Sciatic nerve (tissue), 2 donors: ENCODE measurements around the gene IQCF5. TPM values are rescaled to one million over a fixed set of nuclear protein-coding genes. Genes with fewer than 3 reads are reported as not detected.
"Not testable (repeated sequence)": the region's sequence is repeated elsewhere in the genome, so short reads cannot be mapped to it uniquely, and the experiment has no call there.

Source experiments
- ATAC-seq: fragments of 200-7000 bp; cut with Tn5 transposase; one replicate; pipeline ENCODE4 v1.9.1; 2020; ENCODE audit warnings: mild to moderate bottlenecking, moderate library complexity
- DNase-seq: peaks from one replicate; pipeline ENCODE4 v3.0.0-alpha.2; 2020; ENCODE audit warnings: low spot score
- intact Hi-C: fragments of 100-400 bp; cut with DNase I; formaldehyde crosslinking; loops from one replicate; pipeline ENCODE4 v1.14.2; 2022
- total RNA-seq: library from RNA; stranded (reverse); fragmentation: NEBNext Ultra II Directional; extraction: Animal tissue kit (Norgen Biotek cat#: 25700); gene quantifications from one replicate; pipeline ENCODE4 v1.2.1, GENCODE V29; 2021
- donor health status: DM: no; HTN: no; CAD: no.
- donor health status: DM: no; HTN: no; CAD: no.

IQCF5 gene
- total RNA-seq, 1 donor from 2014 or later, result not detected

GRCh38 chr3:51873876-51874275 is 1.5 kb downstream of the IQCF5 start:
- ATAC-seq (no peak), DNase-seq (no peak)
- intact Hi-C loops, result no loop called here

DNA sequence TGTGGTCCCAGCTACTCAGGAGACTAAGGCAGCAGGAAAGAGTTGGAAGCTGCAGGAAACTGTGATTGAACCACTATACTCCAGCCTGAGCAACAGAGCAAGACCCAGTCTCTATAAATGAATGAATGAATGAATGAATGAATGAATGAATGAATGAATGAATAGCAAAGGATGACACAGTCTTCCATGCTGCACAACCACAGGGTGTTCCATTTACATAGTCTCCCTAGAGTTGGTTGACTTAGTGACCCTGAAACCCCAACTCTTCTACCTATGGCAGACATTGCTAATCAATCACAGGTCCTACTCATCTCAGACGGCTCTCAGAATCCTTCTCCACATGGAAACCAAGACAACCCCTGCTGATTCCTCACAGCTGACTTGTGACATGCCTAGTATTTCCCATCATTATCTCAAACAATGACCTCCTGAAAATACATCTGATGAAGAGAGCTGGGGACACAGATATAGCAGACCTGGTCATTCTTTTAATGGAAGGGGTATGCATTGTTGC is 2.1 kb downstream of the IQCF5 start:
- DNase-seq (no peak), ATAC-seq (no peak)
- intact Hi-C loops, result no loop called here

DNA sequence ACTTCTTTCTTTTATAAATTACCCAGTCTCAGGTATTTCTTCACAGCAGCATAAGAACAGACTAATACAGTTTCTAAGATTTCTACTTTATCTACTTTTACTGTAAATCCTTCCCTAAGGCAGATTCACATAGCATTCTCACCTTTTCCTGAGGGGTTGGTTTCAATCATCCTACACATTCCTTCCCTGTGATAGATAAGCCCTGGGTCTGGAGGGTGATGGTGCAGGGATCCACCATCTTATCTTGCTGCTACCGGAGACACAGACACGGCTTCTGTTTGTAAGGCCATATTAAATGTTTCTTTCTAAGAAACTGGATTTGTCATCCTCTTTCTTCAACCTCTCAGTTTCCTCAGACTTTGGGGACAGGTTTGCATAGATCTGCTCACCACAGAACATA is 6.1 kb downstream of the IQCF5 start:
- ATAC-seq (no peak), DNase-seq (no peak)
- intact Hi-C loops, result no loop called here

DNA sequence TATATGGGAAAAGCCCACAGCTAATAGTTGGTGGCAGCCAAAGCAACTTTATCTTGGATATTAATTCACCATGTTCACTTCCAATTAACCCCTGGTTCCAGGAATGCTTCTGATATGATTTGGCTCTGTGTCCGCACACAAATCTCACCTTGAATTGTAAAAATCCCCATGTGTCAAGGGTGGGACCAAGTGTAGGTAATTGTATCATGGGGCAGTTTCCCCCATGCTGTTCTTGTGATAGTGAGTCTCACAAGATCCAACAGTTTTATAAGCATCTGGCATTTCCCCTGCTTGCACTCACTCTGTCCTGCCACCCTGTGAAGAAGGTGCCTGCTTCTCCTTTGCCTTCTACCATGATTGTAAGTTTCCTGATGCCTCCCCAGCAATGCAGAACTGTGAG is 6.5 kb downstream of the IQCF5 start:
- ATAC-seq, DNase-seq, intact Hi-C loops: not testable (repeated sequence)

- DNase-seq (no peak), ATAC-seq (no peak)
- intact Hi-C loops, result no loop called here
Observed at GRCh38 chr3:51862886-51863285, 12.5 kb downstream of the IQCF5 start.

GRCh38 chr3:51860703-51861665 is 14.4 kb downstream of the IQCF5 start, which contains the start of gene IQCF2:
Gene IQCF2 (plus strand): TSS chr3:51861615. CDS start chr3:51861667, 52 bp downstream.
- intact Hi-C loops, result no loop called here
- ATAC-seq, result no peak
- DNase-seq, result no peak

DNA sequence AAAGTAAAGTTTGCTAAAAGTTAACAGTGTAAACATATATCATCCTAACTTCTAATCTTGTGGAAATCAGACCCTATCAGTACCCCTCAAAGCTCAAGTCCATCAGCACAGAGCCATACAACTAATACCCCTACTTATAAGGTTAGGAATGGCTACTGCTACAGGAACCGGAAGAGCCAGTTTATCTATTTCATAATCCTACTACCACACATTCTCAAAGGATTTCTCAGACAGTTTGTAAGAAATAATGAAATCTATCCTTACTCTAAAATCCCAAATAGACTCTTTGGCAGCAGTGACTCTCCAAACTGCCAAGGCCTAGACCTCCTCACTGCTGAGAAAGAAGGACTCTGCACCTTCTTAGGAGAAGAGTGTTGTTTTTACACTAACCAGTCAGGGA is 20.0 kb downstream of the IQCF5 start:
- not testable (repeated sequence) for DNase-seq

DNA sequence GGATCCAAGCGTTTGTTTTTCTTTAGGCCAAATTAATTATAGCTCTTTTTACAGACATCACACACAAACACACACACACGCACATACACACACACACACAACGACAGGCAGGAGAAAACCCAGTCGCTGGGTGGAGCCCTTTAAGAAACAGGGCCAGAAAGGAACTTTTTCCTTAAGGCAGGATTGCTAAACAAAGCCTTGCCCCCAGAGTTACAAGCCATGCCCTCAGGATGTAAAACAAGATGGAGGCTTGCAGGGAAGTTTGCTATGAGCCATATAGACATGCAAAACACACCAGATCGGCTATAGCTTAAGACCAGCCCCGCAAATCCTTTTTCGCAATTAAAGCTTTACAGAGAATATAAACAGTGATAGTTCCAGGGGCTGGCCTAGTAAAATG is 30.3 kb downstream of the IQCF5 start:
- intact Hi-C loops, result no loop called here
- no peak for DNase-seq
- ATAC-seq, result no peak

More for the DNA sequence above, 20.0 kb downstream of the IQCF5 start:
- ATAC-seq, intact Hi-C loops: not testable (repeated sequence)

GRCh38 chr3:51836606-51837005 is 38.8 kb downstream of the IQCF5 start:
- ATAC-seq (no peak), DNase-seq (no peak)
- intact Hi-C loops, result no loop called here

DNA sequence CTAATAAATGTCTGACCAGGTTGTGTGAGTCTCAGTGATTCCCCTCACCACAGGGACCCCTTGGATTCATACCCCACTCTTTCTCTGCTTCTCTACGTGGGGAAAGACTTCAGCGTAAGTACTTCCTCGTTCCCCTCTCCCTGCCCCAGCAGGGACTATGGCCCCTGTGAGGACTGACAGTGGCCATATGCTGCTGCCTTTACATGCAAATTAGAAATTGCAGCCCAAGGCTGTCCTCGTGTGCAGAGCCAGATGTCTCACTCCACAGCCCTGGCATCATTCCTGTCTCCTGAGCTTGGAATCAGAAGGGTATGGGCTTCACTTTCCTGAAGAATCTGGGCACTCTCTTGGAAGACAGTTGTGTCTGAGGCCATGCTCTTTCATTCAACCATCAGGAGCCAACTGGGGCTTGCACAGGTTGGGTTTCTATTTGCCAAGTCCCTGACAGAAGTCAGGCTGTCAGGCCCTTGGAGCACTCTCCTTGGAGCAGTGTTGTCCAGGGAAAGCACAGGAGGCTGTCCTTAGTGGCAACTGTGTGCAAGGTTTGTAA is 44.5 kb downstream of the IQCF5 start:
- DNase-seq (no peak), ATAC-seq (no peak)
- intact Hi-C loops, result no loop called here

GRCh38 chr3:51830345-51830744 is 45.1 kb downstream of the IQCF5 start:
- ATAC-seq, result no peak
- DNase-seq, result no peak
- intact Hi-C loops, result no loop called here

- ATAC-seq (no peak), DNase-seq (no peak)
- intact Hi-C loops, result no loop called here
Observed at GRCh38 chr3:51828297-51828696, 47.1 kb downstream of the IQCF5 start.

Other genes starting within 250 kb of the IQCF5 start
- gene TEX264, start 204.3 kb downstream of the IQCF5 start, total RNA-seq, result 35.8 TPM
- gene GRM2, start 168.5 kb downstream of the IQCF5 start, total RNA-seq, result 0.40 TPM
- not detected for gene IQCF6, start 96.4 kb downstream of the IQCF5 start, total RNA-seq
- gene IQCF2, start 14.0 kb downstream of the IQCF5 start, total RNA-seq, result not detected
- not detected for gene IQCF1, start 27.8 kb upstream of the IQCF5 start, total RNA-seq
- 12.9 TPM for gene RRP9, start 66.3 kb upstream of the IQCF5 start, total RNA-seq
- gene PARP3, start 66.8 kb upstream of the IQCF5 start, total RNA-seq, result 18.0 TPM
- gene GPR62, start 79.8 kb upstream of the IQCF5 start, total RNA-seq, result 0.13 TPM
- gene PCBP4, start 91.9 kb upstream of the IQCF5 start, total RNA-seq, result 145 TPM
- gene ABHD14B, start 98.4 kb upstream of the IQCF5 start, total RNA-seq, result 42.3 TPM
- 15.9 TPM for gene ABHD14A, start 99.5 kb upstream of the IQCF5 start, total RNA-seq
- gene ACY1, start 107.9 kb upstream of the IQCF5 start, total RNA-seq, result 21.9 TPM
- 753 TPM for gene RPL29, start 120.3 kb upstream of the IQCF5 start, total RNA-seq
- gene DUSP7, start 181.0 kb upstream of the IQCF5 start, total RNA-seq, result 22.1 TPM